Measurements from ENCODE around the gene PUM2. TPM values are rescaled to one million over a fixed set of nuclear protein-coding genes. Genes with fewer than 3 reads are reported as not detected.

Gene PUM2
- total RNA-seq, 1 experiment from 2014 or later, result 105 TPM

DNA sequence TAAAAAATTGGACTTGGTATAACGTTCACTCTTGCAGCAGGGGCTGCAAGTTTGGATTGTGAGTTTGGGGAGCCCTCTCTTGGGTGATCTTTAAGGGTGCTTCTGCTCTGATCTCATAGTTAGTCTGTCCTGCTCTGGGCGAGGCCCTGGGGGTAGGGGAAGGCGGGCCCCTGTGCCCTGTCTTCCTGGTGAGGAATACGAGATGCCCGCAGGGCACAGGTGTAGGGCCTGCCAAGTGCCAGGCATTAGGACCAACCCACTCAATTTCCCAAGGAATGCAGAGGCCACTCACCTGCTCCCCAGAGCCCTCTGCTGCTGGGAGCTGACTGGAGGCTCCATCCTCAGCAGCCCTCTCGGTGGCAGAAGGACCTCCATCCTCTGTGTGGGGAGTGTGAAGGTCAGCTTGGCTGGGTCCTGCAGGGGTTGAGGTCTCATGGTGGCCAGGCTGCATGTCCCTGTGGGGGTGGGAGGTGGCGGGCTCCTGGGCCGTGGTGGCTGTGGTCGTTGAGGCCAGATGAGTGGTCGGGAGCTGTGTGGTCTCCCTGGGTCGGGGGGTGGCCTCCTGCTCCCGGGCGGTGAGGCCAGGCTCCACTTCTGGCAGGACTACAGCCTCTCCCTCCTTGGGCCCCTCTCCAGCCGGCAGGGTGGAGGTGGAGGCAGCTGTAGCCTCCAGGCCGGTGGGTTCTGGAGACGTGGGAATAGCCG is 147.0 kb downstream of the PUM2 start:
- Histone ChIP-seq H4K20me1 (ENCODE audit: insufficient read depth) (no peaks in the 10 kb centered on the region), H3K4me2 (ENCODE audit: low read length) (no peak overlapping the region), H2AFZ (ENCODE audit: low read depth, low read length, poor library complexity, severe bottlenecking) (no peak overlapping the region), H3K9me3 (ENCODE audit: control insufficient read depth in 1 of 2, insufficient read depth in 1 of 2, low read depth in 1 of 2, low read length in 2 of 2) (no peaks in the 10 kb centered on the region), H3K9me2 (ENCODE audit: insufficient read depth) (no peaks in the 10 kb centered on the region), H3K4me1 (ENCODE audit: control insufficient read depth in 1 of 2, insufficient read depth in 2 of 2, low read length in 2 of 2) (no peaks in the 10 kb centered on the region), H3K4me3 (replicated peaks in 1 of 2; ENCODE audit: low read depth in 1 of 2, low read length in 2 of 2) (no peak overlapping the region), H3K27ac (ENCODE audit: low read depth, low read length) (no peak overlapping the region), H3K9ac (ENCODE audit: low read length) (no peak overlapping the region), H3K36me3 (ENCODE audit: control insufficient read depth in 1 of 2, insufficient read depth in 2 of 2, low read length in 2 of 2) (peaks cover 8% of the 10 kb centered on the region in 2 experiments), H3K79me2 (ENCODE audit: insufficient read depth, low read length) (no peaks in the 10 kb centered on the region), H3K27me3 (ENCODE audit: insufficient read depth, low read length) (no peaks in the 10 kb centered on the region)
- no TSS peak for BruUV-seq (replicated peaks)
- DNase-seq (ENCODE audit: low read depth, low spot score) (no peak), ATAC-seq (no peak)
- intact Hi-C loops (cut with micrococcal nuclease), result no loop called here
- ChIA-PET CTCF (no interaction called here), RAD21 (ENCODE audit: low non-redundant PET in 1 of 2, low total read pairs in 2 of 2, uncharacterized antibody in 2 of 2, unreplicated experiment in 2 of 2) (no interaction called here), POLR2A (no interaction called here)
- TF ChIP-seq ZNF274 (IDR thresholded peaks at IDR 0.05; ENCODE audit: low read depth, low read length) (no peak), EGR1 (IDR thresholded peaks at IDR 0.05; ENCODE audit: low read depth) (no peak), EZH2 (IDR thresholded peaks at IDR 0.05) (no peak), SIN3A (IDR thresholded peaks at IDR 0.05; ENCODE audit: low read depth) (no peak)
- TF ChIP-seq, protein P1, sequence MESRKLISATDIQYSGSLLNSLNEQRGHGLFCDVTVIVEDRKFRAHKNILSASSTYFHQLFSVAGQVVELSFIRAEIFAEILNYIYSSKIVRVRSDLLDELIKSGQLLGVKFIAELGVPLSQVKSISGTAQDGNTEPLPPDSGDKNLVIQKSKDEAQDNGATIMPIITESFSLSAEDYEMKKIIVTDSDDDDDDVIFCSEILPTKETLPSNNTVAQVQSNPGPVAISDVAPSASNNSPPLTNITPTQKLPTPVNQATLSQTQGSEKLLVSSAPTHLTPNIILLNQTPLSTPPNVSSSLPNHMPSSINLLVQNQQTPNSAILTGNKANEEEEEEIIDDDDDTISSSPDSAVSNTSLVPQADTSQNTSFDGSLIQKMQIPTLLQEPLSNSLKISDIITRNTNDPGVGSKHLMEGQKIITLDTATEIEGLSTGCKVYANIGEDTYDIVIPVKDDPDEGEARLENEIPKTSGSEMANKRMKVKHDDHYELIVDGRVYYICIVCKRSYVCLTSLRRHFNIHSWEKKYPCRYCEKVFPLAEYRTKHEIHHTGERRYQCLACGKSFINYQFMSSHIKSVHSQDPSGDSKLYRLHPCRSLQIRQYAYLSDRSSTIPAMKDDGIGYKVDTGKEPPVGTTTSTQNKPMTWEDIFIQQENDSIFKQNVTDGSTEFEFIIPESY (IDR thresholded peaks at IDR 0.05; ENCODE audit: extremely low read depth, insufficient replicate concordance, low read length), result no peak

- no peak for TF ChIP-seq ZFX (IDR thresholded peaks at IDR 0.05)
- no peak for TF ChIP-seq POLR2AphosphoS5 (IDR thresholded peaks at IDR 0.05; ENCODE audit: low read depth, low read length)
- no peak for TF ChIP-seq YY1 (IDR thresholded peaks at IDR 0.05; ENCODE audit: extremely low read depth, insufficient replicate concordance, low read depth, low read length)
- no peak for ATAC-seq
- intact Hi-C loops (cut with micrococcal nuclease), result no loop called here
Observed at GRCh38 chr2:20203072-20203471, 147.6 kb downstream of the PUM2 start.

More at GRCh38 chr2:20203072-20203471, 147.6 kb downstream of the PUM2 start:
- BruUV-seq (replicated peaks), result no TSS peak
- no peak overlapping the region for H2AFZ ChIP-seq (ENCODE audit: low read depth, low read length, poor library complexity, severe bottlenecking)
- no peaks in the 10 kb centered on the region for H4K20me1 ChIP-seq (ENCODE audit: insufficient read depth)
- RAD21 ChIA-PET (ENCODE audit: low non-redundant PET in 1 of 2, low total read pairs in 2 of 2, uncharacterized antibody in 2 of 2, unreplicated experiment in 2 of 2), result no interaction called here
- POLR2A ChIA-PET, result no interaction called here
- no peaks in the 10 kb centered on the region for H3K27me3 ChIP-seq (ENCODE audit: insufficient read depth, low read length)
- no peaks in the 10 kb centered on the region for H3K9me2 ChIP-seq (ENCODE audit: insufficient read depth)
- DNase-seq (ENCODE audit: low read depth, low spot score), result no peak
- no peak overlapping the region for H3K27ac ChIP-seq (ENCODE audit: low read depth, low read length)
- no peaks in the 10 kb centered on the region for H3K9me3 ChIP-seq (ENCODE audit: control insufficient read depth in 1 of 2, insufficient read depth in 1 of 2, low read depth in 1 of 2, low read length in 2 of 2)
- H3K4me1 ChIP-seq (ENCODE audit: control insufficient read depth in 1 of 2, insufficient read depth in 2 of 2, low read length in 2 of 2), result no peaks in the 10 kb centered on the region
- no peak overlapping the region for H3K4me3 ChIP-seq (replicated peaks in 1 of 2; ENCODE audit: low read depth in 1 of 2, low read length in 2 of 2)
- CTCF ChIA-PET, result no interaction called here
- peaks cover 8% of the 10 kb centered on the region in 2 experiments for H3K36me3 ChIP-seq (ENCODE audit: control insufficient read depth in 1 of 2, insufficient read depth in 2 of 2, low read length in 2 of 2)
- H3K4me2 ChIP-seq (ENCODE audit: low read length), result no peak overlapping the region
- no peaks in the 10 kb centered on the region for H3K79me2 ChIP-seq (ENCODE audit: insufficient read depth, low read length)
- H3K9ac ChIP-seq (ENCODE audit: low read length), result no peak overlapping the region

Data from HCT116 (cell line).